AG09319 (cell line): ENCODE data around the gene UNC13D.
A peak's percentile ranks its signal among the peaks of the same experiment; 100 is the strongest.
"Not testable (repeated sequence)": the region's sequence is repeated elsewhere in the genome, so short reads cannot be mapped to it uniquely, and the experiment has no call there.

Experiments
- DNase-seq: peaks from one replicate; pipeline ENCODE4 v3.0.0-alpha.2; 2010; ENCODE audit warnings: low read depth; ENCODE audit errors: extremely low read depth
- TF ChIP-seq, protein P1 (sequence below): IDR thresholded peaks from 2 replicates; pipeline ENCODE4 v1.5.1; 2011; ENCODE audit warnings: low read depth, mild to moderate bottlenecking, inconsistent platforms, low read length, moderate library complexity

The UNC13D gene

GRCh38 chr17:75784473-75785015, 59.7 kb downstream of the UNC13D start, which contains the start of gene UNK:
UNK (plus strand) TSS chr17:75784806; CDS start chr17:75784881, 75 bp downstream.
- peak; percentile 99 for DNase-seq
- TF ChIP-seq, protein P1, sequence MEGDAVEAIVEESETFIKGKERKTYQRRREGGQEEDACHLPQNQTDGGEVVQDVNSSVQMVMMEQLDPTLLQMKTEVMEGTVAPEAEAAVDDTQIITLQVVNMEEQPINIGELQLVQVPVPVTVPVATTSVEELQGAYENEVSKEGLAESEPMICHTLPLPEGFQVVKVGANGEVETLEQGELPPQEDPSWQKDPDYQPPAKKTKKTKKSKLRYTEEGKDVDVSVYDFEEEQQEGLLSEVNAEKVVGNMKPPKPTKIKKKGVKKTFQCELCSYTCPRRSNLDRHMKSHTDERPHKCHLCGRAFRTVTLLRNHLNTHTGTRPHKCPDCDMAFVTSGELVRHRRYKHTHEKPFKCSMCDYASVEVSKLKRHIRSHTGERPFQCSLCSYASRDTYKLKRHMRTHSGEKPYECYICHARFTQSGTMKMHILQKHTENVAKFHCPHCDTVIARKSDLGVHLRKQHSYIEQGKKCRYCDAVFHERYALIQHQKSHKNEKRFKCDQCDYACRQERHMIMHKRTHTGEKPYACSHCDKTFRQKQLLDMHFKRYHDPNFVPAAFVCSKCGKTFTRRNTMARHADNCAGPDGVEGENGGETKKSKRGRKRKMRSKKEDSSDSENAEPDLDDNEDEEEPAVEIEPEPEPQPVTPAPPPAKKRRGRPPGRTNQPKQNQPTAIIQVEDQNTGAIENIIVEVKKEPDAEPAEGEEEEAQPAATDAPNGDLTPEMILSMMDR, result no peak

- no peak for DNase-seq
- TF ChIP-seq, protein P1, result no peak
These were observed 60.3 kb downstream of the UNC13D start for GRCh38 chr17:75783803-75784472.

DNA sequence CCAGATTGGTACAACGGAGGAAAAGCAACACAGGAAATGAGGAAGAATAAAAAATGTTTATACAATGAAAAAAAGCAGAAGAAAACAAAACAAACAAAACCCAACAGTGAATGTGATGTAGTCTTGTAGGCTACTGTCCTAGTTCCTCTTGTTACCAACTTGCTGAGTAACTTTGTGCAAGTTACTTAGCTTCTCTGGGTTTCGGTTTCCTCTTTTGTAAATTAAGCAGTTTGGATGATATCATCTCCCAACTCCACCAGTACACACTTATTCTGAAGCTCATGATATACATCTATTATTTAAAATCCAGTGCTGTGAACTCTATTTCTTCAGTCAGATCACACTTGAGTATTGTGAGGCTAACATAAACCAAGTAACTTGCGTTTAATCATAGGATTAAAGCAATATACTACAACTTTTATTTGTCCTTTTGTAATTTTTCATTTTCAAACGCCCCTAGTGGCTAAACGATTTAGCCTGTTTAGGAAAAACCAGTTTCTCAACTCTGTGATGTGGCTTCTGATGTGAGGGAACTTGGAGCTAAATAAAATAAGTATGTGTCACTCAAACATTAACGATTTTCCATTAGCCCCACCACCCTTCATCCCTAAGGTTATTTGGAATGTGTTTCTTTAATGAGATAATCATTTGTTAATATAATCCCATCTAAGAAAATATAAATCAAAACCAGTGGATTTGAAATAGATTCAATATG, 61.0 kb downstream of the UNC13D start:
- no peak for DNase-seq
- TF ChIP-seq, protein P1, result peak; percentile 68

DNA sequence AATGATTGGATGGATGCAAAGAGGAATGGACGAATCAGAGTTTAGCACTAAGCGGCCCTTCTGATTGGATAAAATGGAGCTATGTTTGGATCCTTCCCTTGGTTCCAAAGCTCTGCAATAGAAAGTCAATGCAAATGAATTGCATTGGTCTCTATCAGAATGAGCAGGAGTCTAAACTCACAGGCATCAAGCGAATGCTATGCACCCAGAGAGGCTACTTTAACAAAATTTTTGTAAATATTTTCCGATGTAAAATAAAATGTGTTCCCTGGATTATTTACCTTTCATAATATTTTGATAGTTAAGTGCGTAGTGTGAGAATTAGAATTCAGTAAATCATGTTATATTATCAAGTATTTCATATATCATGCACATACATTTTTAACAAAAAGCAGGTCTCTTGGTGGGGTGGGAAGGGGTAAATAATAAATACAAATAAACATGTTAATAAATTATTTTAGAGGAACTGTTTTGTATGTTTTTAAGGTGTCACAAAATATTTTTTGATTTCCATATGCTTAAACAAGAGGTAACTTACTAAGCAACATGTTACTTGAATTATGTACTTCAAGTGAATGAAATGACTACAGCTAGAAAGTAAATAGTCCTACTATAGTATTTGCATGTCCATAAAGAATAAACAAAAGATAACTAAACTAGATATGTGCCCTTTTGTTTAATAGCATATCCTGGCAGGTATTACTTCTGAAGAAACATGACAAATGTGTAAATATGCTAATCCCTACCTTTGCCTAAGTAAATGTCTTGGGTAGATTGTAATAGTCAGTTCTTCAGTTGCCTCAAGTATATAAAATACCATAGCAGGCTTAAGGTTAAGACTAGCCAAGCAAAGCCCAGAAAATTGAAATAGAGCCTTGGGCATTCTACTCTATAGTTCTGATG, 64.0 kb downstream of the UNC13D start:
- TF ChIP-seq, protein P1, result no peak
- no peak for DNase-seq

GRCh38 chr17:75779250-75779986, 64.8 kb downstream of the UNC13D start:
- TF ChIP-seq, protein P1, result no peak
- DNase-seq, result peak; percentile 100

- TF ChIP-seq, protein P1, result peak; percentile 50
- no peak for DNase-seq
These were observed 65.3 kb downstream of the UNC13D start for GRCh38 chr17:75778861-75779249.

DNA sequence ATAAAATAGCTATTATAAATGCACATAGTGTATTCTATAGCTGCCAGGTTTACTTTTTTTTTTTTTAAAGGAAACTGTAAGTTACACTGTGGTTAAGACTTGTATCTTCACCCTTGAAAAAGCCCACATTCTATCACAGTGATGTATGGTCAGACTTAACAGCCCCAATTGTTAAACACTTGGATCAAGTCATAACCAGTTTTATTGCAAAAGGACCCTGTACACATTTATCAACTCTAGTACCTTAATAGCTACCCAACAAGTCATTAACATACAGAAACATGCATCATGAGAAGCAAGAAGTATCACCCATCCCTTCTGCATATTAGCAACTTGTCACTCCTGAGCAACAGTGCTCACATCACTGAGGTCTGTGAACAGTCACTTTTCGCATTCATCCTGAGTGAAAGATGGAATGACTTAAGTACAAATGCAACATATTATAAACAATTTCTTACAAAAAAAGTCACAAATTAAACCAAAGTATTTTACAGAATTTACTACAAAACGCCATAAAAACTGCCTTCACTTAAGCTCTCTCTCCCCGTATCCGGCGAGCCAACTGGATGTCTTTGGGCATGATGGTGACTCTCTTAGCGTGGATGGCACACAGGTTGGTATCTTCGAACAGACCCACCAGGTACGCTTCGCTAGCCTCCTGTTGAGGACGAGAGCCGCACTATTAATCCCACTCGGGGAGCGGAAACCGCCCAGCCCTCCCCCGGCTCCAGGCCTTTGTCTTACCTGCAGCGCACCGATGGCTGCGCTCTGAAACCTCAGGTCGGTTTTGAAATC, 65.9 kb downstream of the UNC13D start:
- not testable (repeated sequence) for DNase-seq
